Measurements from ENCODE around the gene PPP3R1. TPM values are rescaled to one million over a fixed set of nuclear protein-coding genes. Genes with fewer than 3 reads are reported as not detected.

The PPP3R1 gene
- total RNA-seq, 2 experiments from 2014 or later, result 69.8 to 70.3 TPM

- no peaks in the 10 kb centered on the region for H3K27me3 Mint-ChIP-seq
- H3K36me3 Mint-ChIP-seq (ENCODE audit: low read depth), result peaks cover 74% of the 10 kb centered on the region
- H3K4me1 Mint-ChIP-seq (ENCODE audit: low read depth), result no peaks in the 10 kb centered on the region
- no peak overlapping the region for H3K27ac ChIP-seq (ENCODE audit: low read depth in 1 of 2, low read length in 2 of 2)
- peaks cover 28% of the 10 kb centered on the region for H3K36me3 ChIP-seq (ENCODE audit: insufficient read depth, low read length)
- ATAC-seq (ENCODE audit: poor library complexity) (no peak), DNase-seq (no peak)
- no peak overlapping the region for H3K4me3 Mint-ChIP-seq
- POLR2A ChIA-PET, result no interaction called here
- TF ChIP-seq, protein P1, sequence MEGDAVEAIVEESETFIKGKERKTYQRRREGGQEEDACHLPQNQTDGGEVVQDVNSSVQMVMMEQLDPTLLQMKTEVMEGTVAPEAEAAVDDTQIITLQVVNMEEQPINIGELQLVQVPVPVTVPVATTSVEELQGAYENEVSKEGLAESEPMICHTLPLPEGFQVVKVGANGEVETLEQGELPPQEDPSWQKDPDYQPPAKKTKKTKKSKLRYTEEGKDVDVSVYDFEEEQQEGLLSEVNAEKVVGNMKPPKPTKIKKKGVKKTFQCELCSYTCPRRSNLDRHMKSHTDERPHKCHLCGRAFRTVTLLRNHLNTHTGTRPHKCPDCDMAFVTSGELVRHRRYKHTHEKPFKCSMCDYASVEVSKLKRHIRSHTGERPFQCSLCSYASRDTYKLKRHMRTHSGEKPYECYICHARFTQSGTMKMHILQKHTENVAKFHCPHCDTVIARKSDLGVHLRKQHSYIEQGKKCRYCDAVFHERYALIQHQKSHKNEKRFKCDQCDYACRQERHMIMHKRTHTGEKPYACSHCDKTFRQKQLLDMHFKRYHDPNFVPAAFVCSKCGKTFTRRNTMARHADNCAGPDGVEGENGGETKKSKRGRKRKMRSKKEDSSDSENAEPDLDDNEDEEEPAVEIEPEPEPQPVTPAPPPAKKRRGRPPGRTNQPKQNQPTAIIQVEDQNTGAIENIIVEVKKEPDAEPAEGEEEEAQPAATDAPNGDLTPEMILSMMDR (IDR thresholded peaks at IDR 0.05), result no peak
- intact Hi-C loops (cut with DNase I, micrococcal nuclease), result no loop called here
- CTCF ChIA-PET, result no interaction called here
- H3K27me3 ChIP-seq (ENCODE audit: control insufficient read depth in 1 of 2, insufficient read depth in 2 of 2, low read length in 2 of 2), result no peaks in the 10 kb centered on the region
- H3K9me3 Mint-ChIP-seq, result no peaks in the 10 kb centered on the region
- no peaks in the 10 kb centered on the region for H3K4me1 ChIP-seq (ENCODE audit: insufficient read depth, low read length)
- no peaks in the 10 kb centered on the region for H3K9me3 ChIP-seq (ENCODE audit: control insufficient read depth in 1 of 2, insufficient read depth in 1 of 2, low read length in 2 of 2)
- no peak overlapping the region for H3K27ac Mint-ChIP-seq
- no peak overlapping the region for H3K4me3 ChIP-seq (ENCODE audit: low read length)
Observed at GRCh38 chr2:68134554-68134953, 117.8 kb downstream of the PPP3R1 start.

DNA sequence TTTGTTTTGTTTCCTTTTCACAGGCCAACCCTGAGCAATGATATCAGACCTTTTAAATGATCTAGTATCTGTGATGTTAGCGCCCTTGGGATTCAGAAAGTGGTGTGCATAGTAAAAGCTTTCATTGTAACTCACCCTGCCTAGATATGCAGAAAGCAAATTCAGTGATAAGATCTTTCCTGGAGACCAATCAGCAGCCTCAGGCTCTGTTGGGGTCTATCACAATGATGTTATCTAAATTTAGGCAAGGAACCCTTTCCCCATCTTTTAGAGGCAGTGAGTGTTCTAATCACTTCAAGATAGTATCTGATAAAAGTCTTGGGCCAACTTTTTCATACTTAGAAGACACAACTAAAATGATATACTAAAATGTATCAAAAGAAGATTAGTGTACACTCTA, 118.2 kb downstream of the PPP3R1 start:
- H3K36me3 Mint-ChIP-seq (ENCODE audit: low read depth), result peaks cover 73% of the 10 kb centered on the region
- no peak for DNase-seq
- no peak overlapping the region for H3K27ac Mint-ChIP-seq

More for the DNA sequence above, 118.2 kb downstream of the PPP3R1 start:
- no peaks in the 10 kb centered on the region for H3K4me1 ChIP-seq (ENCODE audit: insufficient read depth, low read length)
- no peak for ATAC-seq (ENCODE audit: poor library complexity)
- TF ChIP-seq, protein P1 (IDR thresholded peaks at IDR 0.05), result no peak
- no peaks in the 10 kb centered on the region for H3K9me3 ChIP-seq (ENCODE audit: control insufficient read depth in 1 of 2, insufficient read depth in 1 of 2, low read length in 2 of 2)
- no peak overlapping the region for H3K4me3 ChIP-seq (ENCODE audit: low read length)
- Mint-ChIP-seq H3K27me3 (no peaks in the 10 kb centered on the region), H3K9me3 (no peaks in the 10 kb centered on the region), H3K4me3 (no peak overlapping the region), H3K4me1 (ENCODE audit: low read depth) (no peaks in the 10 kb centered on the region)
- intact Hi-C loops (cut with DNase I, micrococcal nuclease), result no loop called here
- CTCF ChIA-PET, result no interaction called here
- H3K36me3 ChIP-seq (ENCODE audit: insufficient read depth, low read length), result peaks cover 26% of the 10 kb centered on the region
- no peaks in the 10 kb centered on the region for H3K27me3 ChIP-seq (ENCODE audit: control insufficient read depth in 1 of 2, insufficient read depth in 2 of 2, low read length in 2 of 2)
- POLR2A ChIA-PET, result no interaction called here
- H3K27ac ChIP-seq (ENCODE audit: low read depth in 1 of 2, low read length in 2 of 2), result no peak overlapping the region

Other genes starting within 250 kb of the PPP3R1 start
- 10 to 100 TPM; 16.2 to 16.4 TPM for gene C1D, start 189.5 kb downstream of the PPP3R1 start, total RNA-seq
- 10 to 100 TPM; 27.1 to 29.5 TPM for gene PNO1, start 94.6 kb downstream of the PPP3R1 start, total RNA-seq
- gene CNRIP1, start 67.4 kb upstream of the PPP3R1 start, total RNA-seq, result not detected
- 1 to 10 TPM; 5.3 to 6.3 TPM for gene PLEK, start 112.8 kb upstream of the PPP3R1 start, total RNA-seq
- gene FBXO48, start 214.8 kb upstream of the PPP3R1 start, total RNA-seq, result under 1 TPM; 0.44 to 0.50 TPM
- 1 to 10 TPM; 4.1 to 4.3 TPM for gene APLF, start 215.1 kb upstream of the PPP3R1 start, total RNA-seq

Data from CD4-positive, alpha-beta T cell (primary cell).